Activated CD4-positive, alpha-beta T cell treated with anti-CD3 and anti-CD28 coated beads for 48 hours (primary cell): ENCODE measurements around the gene PCID2.
"Not testable (repeated sequence)": the region's sequence is repeated elsewhere in the genome, so short reads cannot be mapped to it uniquely, and the experiment has no call there.

ENCODE experiments used
- DNase-seq: peaks from one replicate; pipeline ENCODE4 v3.0.0-alpha.2; 2020

PCID2 gene

GRCh38 chr13:113208421-113209335 is at the start of gene PCID2:
Gene PCID2, minus strand, starts transcription at chr13:113208669. Its CDS starts 35 bp downstream, at chr13:113208634.
- peak; percentile 92 for DNase-seq

GRCh38 chr13:113257908-113258307 is 49.4 kb upstream of the PCID2 start:
- not testable (repeated sequence) for DNase-seq

- DNase-seq = no peak
Measured at GRCh38 chr13:113252516-113253095, 44.1 kb upstream of the PCID2 start.

- DNase-seq = no peak
Measured at GRCh38 chr13:113245849-113246796, 37.7 kb upstream of the PCID2 start.

GRCh38 chr13:113243847-113244246 is 35.4 kb upstream of the PCID2 start:
- no peak for DNase-seq

GRCh38 chr13:113241623-113242022 is 33.2 kb upstream of the PCID2 start:
- DNase-seq = not testable (repeated sequence)

- DNase-seq = no peak
Measured at GRCh38 chr13:113239986-113240385, 31.5 kb upstream of the PCID2 start.

- DNase-seq = no peak
Measured at GRCh38 chr13:113239357-113239756, 30.9 kb upstream of the PCID2 start.

GRCh38 chr13:113238536-113238935 is 30.1 kb upstream of the PCID2 start:
- DNase-seq = no peak

GRCh38 chr13:113233101-113233500 is 24.6 kb upstream of the PCID2 start:
- no peak for DNase-seq

GRCh38 chr13:113232208-113233003 is 23.9 kb upstream of the PCID2 start:
- DNase-seq = no peak

- peak; percentile 22 for DNase-seq
Measured at GRCh38 chr13:113231306-113232207, 23.1 kb upstream of the PCID2 start.

GRCh38 chr13:113229791-113230190 is 21.3 kb upstream of the PCID2 start:
- DNase-seq = no peak

GRCh38 chr13:113229161-113229560 is 20.7 kb upstream of the PCID2 start:
- DNase-seq = no peak

- DNase-seq = no peak
Measured at GRCh38 chr13:113226873-113227450, 18.5 kb upstream of the PCID2 start.

- DNase-seq = no peak
Measured at GRCh38 chr13:113225515-113225914, 17.0 kb upstream of the PCID2 start.

GRCh38 chr13:113224486-113224885 is 16.0 kb upstream of the PCID2 start:
- DNase-seq = no peak

GRCh38 chr13:113223070-113223469 is 14.6 kb upstream of the PCID2 start:
- DNase-seq = no peak

- DNase-seq = peak; percentile 20
Measured at GRCh38 chr13:113220877-113221276, 12.4 kb upstream of the PCID2 start.

- no peak for DNase-seq
Measured at GRCh38 chr13:113220141-113220598, 11.7 kb upstream of the PCID2 start.
